DND-41 (cell line): Measurements from ENCODE around the gene ABHD17B.

Experiments
- ATAC-seq: fragments of 200-7000 bp; cut with Tn5 transposase; 3 replicates; pipeline ENCODE4 v1.9.1; 2021; ENCODE audit warnings: low read depth; ENCODE audit not compliant: insufficient read depth
- DNase-seq: peaks from one replicate; pipeline ENCODE4 v3.0.0-alpha.2; 2020
- H2AFZ ChIP-seq: 2 replicates; pipeline ENCODE4 v1.6.0; 2012; ENCODE audit warnings: low read depth, low read length
- H3K27ac ChIP-seq: 2 replicates; pipeline ENCODE4 v1.5.1; 2012; ENCODE audit warnings: low read length, inconsistent platforms
- H3K27me3 ChIP-seq: fragments of 200-600 bp; sonication (generic); 2 replicates; pipeline ENCODE4 v1.6.0; 2012; ENCODE audit warnings: low read length, mild to moderate bottlenecking, inconsistent platforms; ENCODE audit not compliant: insufficient read depth, poor library complexity
- H3K36me3 ChIP-seq: 2 replicates; pipeline ENCODE4 v1.5.1; 2012; ENCODE audit warnings: low read length, inconsistent platforms; ENCODE audit not compliant: insufficient read depth
- H3K4me1 ChIP-seq: 2 replicates; pipeline ENCODE4 v1.5.1; 2012; ENCODE audit warnings: mild to moderate bottlenecking, low read length; ENCODE audit not compliant: insufficient read depth
- H3K4me2 ChIP-seq: 2 replicates; pipeline ENCODE4 v1.6.0; 2012; ENCODE audit warnings: mild to moderate bottlenecking, moderate library complexity, low read length, inconsistent platforms; ENCODE audit not compliant: insufficient read depth
- H3K4me3 ChIP-seq, 2 experiments: fragments of 200-600 bp in 1 of 2; shearing (Covaris generic) in 1 of 2; 2 replicates each; pipeline ENCODE4 v1.5.1; 2012 to 2016; ENCODE audit warnings: inconsistent platforms in 2 of 2, low read length in 2 of 2, mild to moderate bottlenecking in 2 of 2, low read depth in 1 of 2, moderate library complexity in 1 of 2
- H3K79me2 ChIP-seq: 2 replicates; pipeline ENCODE4 v1.6.0; 2012; ENCODE audit warnings: low read length, inconsistent platforms; ENCODE audit not compliant: insufficient read depth
- H3K9ac ChIP-seq: 2 replicates; pipeline ENCODE4 v1.6.0; 2012; ENCODE audit warnings: low read depth, mild to moderate bottlenecking, inconsistent platforms, low read length, moderate library complexity
- H3K9me3 ChIP-seq: 2 replicates; pipeline ENCODE4 v1.5.1; 2012; ENCODE audit warnings: low read length, moderate library complexity, mild to moderate bottlenecking, inconsistent platforms; ENCODE audit not compliant: insufficient read depth, severe bottlenecking
- H4K20me1 ChIP-seq: 2 replicates; pipeline ENCODE4 v1.6.0; 2012; ENCODE audit warnings: low read length; ENCODE audit not compliant: insufficient read depth
- EZH2 ChIP-seq: IDR thresholded peaks from 3 replicates; pipeline ENCODE4 v1.6.1; 2012; ENCODE audit warnings: borderline replicate concordance, low read depth, mild to moderate bottlenecking, moderate library complexity, low read length, inconsistent platforms; ENCODE audit not compliant: severe bottlenecking
- TF ChIP-seq, protein P1 (sequence below): IDR thresholded peaks from 2 replicates; pipeline ENCODE4 v1.5.1; 2012; ENCODE audit warnings: borderline replicate concordance, low read length, moderate library complexity, mild to moderate bottlenecking; ENCODE audit not compliant: poor library complexity, severe bottlenecking; ENCODE audit errors: extremely low read depth

ABHD17B gene

DNA sequence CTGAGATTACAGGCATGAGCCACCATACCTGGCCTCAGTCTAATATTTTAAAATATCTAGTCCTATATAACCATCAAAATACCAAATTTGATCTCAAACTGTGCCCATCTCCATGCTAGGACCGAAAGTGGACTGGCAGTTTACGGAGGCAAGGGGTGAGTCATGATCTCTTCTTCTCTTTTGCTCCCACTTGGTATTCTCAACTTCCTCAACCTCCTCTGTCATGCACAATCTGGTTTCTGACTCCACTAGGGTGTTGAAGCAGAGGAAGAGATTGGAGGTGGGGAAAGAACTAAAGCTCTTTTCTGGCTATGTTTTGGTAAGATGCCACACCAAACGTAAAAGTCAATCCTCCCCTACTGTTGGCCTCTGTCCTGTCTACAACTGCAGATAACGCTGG is 86.7 kb downstream of the ABHD17B start:
- Histone ChIP-seq H3K36me3 (no peaks in the 10 kb centered on the region), H3K27ac (no peak overlapping the region), H3K79me2 (no peaks in the 10 kb centered on the region), H3K9ac (no peak overlapping the region), H3K4me1 (peaks cover 25% of the 10 kb centered on the region), H3K4me3 (no peak overlapping the region), H3K9me3 (no peaks in the 10 kb centered on the region), H3K27me3 (no peaks in the 10 kb centered on the region), H4K20me1 (0 out of 2 replicates have a peak, but pooled peaks cover 3% of the 10 kb centered on the region), H2AFZ (no peak overlapping the region), H3K4me2 (no peak overlapping the region)
- ATAC-seq (no peak), DNase-seq (no peak)
- TF ChIP-seq, protein P1, sequence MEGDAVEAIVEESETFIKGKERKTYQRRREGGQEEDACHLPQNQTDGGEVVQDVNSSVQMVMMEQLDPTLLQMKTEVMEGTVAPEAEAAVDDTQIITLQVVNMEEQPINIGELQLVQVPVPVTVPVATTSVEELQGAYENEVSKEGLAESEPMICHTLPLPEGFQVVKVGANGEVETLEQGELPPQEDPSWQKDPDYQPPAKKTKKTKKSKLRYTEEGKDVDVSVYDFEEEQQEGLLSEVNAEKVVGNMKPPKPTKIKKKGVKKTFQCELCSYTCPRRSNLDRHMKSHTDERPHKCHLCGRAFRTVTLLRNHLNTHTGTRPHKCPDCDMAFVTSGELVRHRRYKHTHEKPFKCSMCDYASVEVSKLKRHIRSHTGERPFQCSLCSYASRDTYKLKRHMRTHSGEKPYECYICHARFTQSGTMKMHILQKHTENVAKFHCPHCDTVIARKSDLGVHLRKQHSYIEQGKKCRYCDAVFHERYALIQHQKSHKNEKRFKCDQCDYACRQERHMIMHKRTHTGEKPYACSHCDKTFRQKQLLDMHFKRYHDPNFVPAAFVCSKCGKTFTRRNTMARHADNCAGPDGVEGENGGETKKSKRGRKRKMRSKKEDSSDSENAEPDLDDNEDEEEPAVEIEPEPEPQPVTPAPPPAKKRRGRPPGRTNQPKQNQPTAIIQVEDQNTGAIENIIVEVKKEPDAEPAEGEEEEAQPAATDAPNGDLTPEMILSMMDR, result no peak
- no peak for TF ChIP-seq EZH2

DNA sequence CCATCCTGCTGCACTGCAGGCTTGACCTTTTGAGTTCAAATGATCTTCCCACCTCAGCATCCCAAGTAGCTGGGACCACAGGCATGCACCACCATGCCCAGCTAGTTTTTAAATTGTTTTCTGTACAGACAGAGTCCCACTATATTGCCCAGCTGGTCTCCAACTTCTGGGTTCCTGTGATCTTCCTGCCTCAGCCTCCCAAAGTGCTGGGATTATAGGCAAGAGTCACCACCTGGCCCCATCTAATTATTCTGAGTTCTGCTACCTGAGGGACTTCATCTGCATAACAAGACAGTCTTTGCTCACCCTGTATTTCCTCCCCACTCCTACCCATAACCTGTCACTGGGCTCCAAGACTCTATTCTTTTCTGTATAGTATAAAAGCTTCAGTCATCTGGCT is 88.1 kb downstream of the ABHD17B start:
- Histone ChIP-seq H3K4me2 (peak overlapping the region; percentile 60), H3K79me2 (no peaks in the 10 kb centered on the region), H2AFZ (peak overlapping the region; percentile 43), H3K27me3 (no peaks in the 10 kb centered on the region), H3K4me1 (peaks cover 25% of the 10 kb centered on the region), H3K36me3 (no peaks in the 10 kb centered on the region), H3K9me3 (no peaks in the 10 kb centered on the region), H4K20me1 (0 out of 2 replicates have a peak, but pooled peaks cover 3% of the 10 kb centered on the region), H3K27ac (peak overlapping the region; percentile 81), H3K4me3 (peak overlapping the region in 1 of 2 experiments; percentile 36; a peak in 2 of 4 replicates), H3K9ac (peak overlapping the region; percentile 25; the same call in 1 of the 2 replicates)
- peak; percentile 24; the same call in 2 of the 3 replicates for ATAC-seq
- no peak for DNase-seq
- no peak for TF ChIP-seq EZH2
- TF ChIP-seq, protein P1, result no peak

DNA sequence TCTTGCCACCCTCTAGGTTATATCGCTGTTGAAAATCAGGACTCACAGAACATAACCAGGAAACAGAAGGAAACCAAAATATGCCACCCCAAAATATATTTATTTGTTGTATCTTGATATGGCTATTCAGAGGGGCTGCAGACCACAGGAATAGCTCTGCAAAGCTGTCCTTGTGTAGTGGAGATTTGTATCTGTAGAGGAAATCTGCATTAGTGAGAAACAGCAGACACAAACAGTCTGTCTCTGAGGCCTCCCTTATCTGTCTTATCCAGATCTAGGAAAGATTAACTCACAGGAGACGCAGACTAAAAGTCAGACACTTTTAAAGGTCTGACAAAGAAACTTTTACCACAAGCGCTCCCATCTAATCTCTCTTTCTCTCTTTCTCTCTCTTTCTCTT is 88.5 kb downstream of the ABHD17B start:
- Histone ChIP-seq H2AFZ (peak overlapping the region; percentile 43), H3K4me1 (peaks cover 27% of the 10 kb centered on the region), H3K27ac (peak overlapping the region; percentile 81), H3K4me3 (peak overlapping the region in 1 of 2 experiments; percentile 36; a peak in 2 of 4 replicates), H3K9ac (peak overlapping the region; percentile 25), H3K79me2 (no peaks in the 10 kb centered on the region), H3K4me2 (peak overlapping the region; percentile 60), H4K20me1 (0 out of 2 replicates have a peak, but pooled peaks cover 3% of the 10 kb centered on the region), H3K36me3 (no peaks in the 10 kb centered on the region), H3K27me3 (no peaks in the 10 kb centered on the region), H3K9me3 (no peaks in the 10 kb centered on the region)
- DNase-seq (peak; percentile 34), ATAC-seq (peak; percentile 93)
- TF ChIP-seq, protein P1, result no peak
- TF ChIP-seq EZH2, result no peak
